ENCODE measurements around the gene XCR1.

DNA sequence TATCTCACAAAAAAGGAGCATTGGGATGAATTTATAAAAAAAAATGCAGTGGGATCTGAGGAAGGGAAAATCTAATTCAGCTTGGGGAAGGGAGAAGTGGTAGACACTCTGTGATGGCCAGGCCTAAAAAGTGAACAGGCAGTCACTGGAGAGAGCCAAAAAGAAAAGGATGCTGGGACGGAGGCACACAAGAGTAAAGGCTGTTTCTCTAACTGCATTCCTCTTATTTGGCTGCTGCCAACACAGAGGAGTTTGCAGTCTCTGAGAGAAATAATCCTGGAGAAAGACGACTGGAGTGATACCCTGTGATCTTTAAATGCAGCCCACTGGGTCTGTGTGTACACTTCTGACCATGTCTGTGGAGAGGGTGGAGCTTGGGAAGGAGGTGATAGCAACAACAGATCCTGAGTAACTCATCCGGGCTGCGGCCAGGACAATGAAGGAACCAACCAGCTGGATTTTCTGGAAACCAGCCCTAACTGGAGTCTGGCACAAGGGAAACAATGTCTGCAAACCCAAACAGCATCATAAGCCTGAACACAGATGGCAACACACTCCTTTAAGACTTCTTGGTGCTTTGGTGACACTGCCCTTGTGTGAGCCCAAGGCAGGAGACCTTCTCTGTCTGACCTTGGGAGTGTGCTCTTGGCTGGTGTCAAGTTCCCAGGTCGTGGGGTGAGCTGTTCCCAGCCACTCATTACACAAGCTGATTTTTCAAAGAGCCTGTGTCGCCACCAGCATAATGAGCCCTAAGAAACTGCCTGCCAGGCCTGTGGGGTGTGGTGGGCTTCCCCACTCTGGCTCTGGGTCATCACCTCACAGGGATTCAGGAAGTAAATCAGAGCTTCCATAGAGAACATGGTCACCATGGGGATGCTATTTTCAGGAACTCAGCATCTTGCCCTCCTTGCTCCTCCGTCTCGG, 39.7 kb downstream of the XCR1 start:
- TF ChIP-seq, protein P1, sequence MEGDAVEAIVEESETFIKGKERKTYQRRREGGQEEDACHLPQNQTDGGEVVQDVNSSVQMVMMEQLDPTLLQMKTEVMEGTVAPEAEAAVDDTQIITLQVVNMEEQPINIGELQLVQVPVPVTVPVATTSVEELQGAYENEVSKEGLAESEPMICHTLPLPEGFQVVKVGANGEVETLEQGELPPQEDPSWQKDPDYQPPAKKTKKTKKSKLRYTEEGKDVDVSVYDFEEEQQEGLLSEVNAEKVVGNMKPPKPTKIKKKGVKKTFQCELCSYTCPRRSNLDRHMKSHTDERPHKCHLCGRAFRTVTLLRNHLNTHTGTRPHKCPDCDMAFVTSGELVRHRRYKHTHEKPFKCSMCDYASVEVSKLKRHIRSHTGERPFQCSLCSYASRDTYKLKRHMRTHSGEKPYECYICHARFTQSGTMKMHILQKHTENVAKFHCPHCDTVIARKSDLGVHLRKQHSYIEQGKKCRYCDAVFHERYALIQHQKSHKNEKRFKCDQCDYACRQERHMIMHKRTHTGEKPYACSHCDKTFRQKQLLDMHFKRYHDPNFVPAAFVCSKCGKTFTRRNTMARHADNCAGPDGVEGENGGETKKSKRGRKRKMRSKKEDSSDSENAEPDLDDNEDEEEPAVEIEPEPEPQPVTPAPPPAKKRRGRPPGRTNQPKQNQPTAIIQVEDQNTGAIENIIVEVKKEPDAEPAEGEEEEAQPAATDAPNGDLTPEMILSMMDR (IDR thresholded peaks at IDR 0.05), result no peak
- peak in 3 of 4 donors; percentile 4 to 35 (median 31) for TF ChIP-seq POLR2AphosphoS5 (IDR thresholded peaks at IDR 0.05)
- TF ChIP-seq POLR2A (IDR thresholded peaks at IDR 0.05), result no peak

All from sigmoid colon (tissue), 4 donors.